Measurements from ENCODE around the gene MLXIP. TPM values are rescaled to one million over a fixed set of nuclear protein-coding genes. Genes with fewer than 3 reads are reported as not detected.

MLXIP gene
- total and polyA plus RNA-seq, 2 of the 13 experiments (the other 11 are each of a cell fraction or from before 2014, with no cell fraction given) = 5.3 to 6.7 TPM

DNA sequence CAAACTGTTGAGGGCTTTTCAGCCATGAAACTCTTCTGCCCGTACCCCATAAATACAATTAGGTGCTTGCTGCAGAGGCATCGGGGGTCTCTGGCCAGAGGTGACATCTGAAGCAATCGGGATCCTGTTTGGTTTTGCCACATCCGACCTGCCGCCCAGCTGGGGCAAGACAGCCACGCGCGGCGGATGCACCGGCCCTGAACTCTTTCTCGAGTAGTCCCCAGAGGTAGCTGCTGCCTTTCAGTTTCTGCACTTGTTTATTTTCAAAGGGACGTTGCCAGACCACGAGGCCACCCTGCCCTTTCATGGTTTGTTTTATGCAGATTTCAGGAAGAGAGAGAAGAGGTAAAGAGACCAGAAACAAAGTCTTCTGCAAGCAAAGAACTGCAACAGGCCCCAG, 10.6 kb upstream of the MLXIP start:
- Histone ChIP-seq H3K79me2 (ENCODE audit: insufficient read depth, low read length) (no peaks in the 10 kb centered on the region), H3K27me3 (ENCODE audit: control insufficient read depth in 1 of 2, insufficient read depth in 2 of 2, low read length in 2 of 2) (no peaks in the 10 kb centered on the region), H3K36me3 (replicated peaks in 1 of 2; ENCODE audit: control insufficient read depth in 1 of 2, insufficient read depth in 2 of 2, low read length in 2 of 2) (no peaks in the 10 kb centered on the region), H2AFZ (ENCODE audit: low read length) (no peak overlapping the region), H3K4me2 (ENCODE audit: low read depth, low read length) (no peak overlapping the region), H3K27ac (ENCODE audit: extremely low read length, insufficient read depth, low read length) (no peak overlapping the region), H3K9me3 (ENCODE audit: low read length) (no peaks in the 10 kb centered on the region), H4K20me1 (ENCODE audit: insufficient read depth, low read length) (no peaks in the 10 kb centered on the region), H3K4me1 (ENCODE audit: insufficient read depth, low read length) (peaks cover 47% of the 10 kb centered on the region), H3K4me3 (replicated peaks in 1 of 3; ENCODE audit: insufficient read depth in 1 of 3, low read depth in 2 of 3, low read length in 3 of 3) (no peak overlapping the region), H3K9ac (ENCODE audit: insufficient read depth, low read depth, low read length) (no peak overlapping the region)
- BruUV-seq (replicated peaks) = no TSS peak
- FAIRE-seq (no peak), DNase-seq (ENCODE audit: low spot score) (no peak), ATAC-seq (no peak)
- ChIA-PET POLR2A (interaction anchor here (1.2 kb wide), 1 partner anchor 11 kb away, joined by 3 read pairs; no protein-coding TSS in a partner anchor), CTCF (ENCODE audit: low intra/inter-chr PET ratio, low total read pairs) (no interaction called here)
- in situ Hi-C loops (cut with HindIII; ENCODE audit: extremely low pct_ligation_motif_present, low pct_unique_long_range_greater_than_20kb) (no loop called here), intact Hi-C loops (cut with micrococcal nuclease; ENCODE audit: unreplicated experiment) (no loop called here)
- peak; percentile 34; the same call in 1 of the 2 replicates for TF ChIP-seq RARA (CRISPR knock-in tag; IDR thresholded peaks at IDR 0.05)
- TF ChIP-seq, protein P1, sequence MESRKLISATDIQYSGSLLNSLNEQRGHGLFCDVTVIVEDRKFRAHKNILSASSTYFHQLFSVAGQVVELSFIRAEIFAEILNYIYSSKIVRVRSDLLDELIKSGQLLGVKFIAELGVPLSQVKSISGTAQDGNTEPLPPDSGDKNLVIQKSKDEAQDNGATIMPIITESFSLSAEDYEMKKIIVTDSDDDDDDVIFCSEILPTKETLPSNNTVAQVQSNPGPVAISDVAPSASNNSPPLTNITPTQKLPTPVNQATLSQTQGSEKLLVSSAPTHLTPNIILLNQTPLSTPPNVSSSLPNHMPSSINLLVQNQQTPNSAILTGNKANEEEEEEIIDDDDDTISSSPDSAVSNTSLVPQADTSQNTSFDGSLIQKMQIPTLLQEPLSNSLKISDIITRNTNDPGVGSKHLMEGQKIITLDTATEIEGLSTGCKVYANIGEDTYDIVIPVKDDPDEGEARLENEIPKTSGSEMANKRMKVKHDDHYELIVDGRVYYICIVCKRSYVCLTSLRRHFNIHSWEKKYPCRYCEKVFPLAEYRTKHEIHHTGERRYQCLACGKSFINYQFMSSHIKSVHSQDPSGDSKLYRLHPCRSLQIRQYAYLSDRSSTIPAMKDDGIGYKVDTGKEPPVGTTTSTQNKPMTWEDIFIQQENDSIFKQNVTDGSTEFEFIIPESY (CRISPR knock-in tag; IDR thresholded peaks at IDR 0.05) = peak; percentile 30; the same call in 1 of the 2 replicates
- TF ChIP-seq, protein P2, sequence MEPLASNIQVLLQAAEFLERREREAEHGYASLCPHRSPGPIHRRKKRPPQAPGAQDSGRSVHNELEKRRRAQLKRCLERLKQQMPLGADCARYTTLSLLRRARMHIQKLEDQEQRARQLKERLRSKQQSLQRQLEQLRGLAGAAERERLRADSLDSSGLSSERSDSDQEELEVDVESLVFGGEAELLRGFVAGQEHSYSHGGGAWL (CRISPR knock-in tag; IDR thresholded peaks at IDR 0.05) = no peak
- WGBS (ENCODE audit: low lambda C conversion rate) = 78% methylated on average over 10 of the region's 13 CpGs

DNA sequence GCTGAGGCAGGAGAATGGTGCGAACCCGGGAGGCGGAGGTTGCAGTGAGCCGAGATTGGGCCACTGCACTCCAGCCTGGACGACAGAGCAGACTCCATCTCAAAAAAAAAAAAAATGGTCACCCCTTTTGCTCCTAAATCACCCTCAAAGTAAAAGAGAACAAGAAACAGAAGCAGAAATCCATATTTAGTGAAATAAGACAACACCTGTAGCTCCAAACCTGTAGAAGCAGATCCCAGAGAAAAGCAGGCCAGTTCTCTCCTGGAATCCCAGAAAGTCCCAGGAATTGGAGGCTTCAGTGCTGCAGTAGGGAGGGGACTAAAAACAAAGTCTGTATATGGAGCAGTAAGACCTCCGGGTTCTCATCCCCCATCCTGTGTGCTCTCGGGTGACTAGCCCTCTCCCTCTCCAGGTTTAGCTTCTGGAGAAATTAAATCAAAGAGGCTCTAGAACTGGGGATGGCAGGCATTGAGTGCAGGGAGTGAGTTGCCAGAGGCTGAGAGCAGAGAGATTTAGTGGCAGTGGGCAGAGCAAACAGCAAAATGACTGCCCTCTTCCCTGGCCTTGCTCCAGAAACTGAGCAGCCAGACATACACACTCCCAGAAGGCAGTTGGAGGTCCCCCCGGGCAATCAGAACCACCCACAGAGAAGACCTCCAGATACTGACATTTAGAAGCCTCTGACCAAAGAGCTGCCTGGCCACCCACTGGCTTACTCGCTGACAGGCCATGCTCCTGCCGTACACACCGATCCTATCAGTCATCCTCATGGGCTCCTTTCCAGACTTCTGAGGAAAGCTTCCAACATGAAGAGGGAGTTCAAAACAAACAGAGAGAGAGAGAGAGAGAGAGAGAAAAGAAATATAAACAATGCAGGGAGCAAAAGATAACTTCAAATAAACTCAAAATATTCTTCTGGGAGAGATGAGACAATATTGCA, 6.3 kb upstream of the MLXIP start:
- no TSS peak for BruUV-seq (replicated peaks)
- Histone ChIP-seq H3K79me2 (ENCODE audit: insufficient read depth, low read length) (no peaks in the 10 kb centered on the region), H3K4me1 (ENCODE audit: insufficient read depth, low read length) (peaks cover 29% of the 10 kb centered on the region), H2AFZ (ENCODE audit: low read length) (no peak overlapping the region), H3K27ac (ENCODE audit: extremely low read length, insufficient read depth, low read length) (no peak overlapping the region), H3K4me3 (replicated peaks in 1 of 3; ENCODE audit: insufficient read depth in 1 of 3, low read depth in 2 of 3, low read length in 3 of 3) (no peak overlapping the region), H3K4me2 (ENCODE audit: low read depth, low read length) (peak overlapping the region; percentile 53), H4K20me1 (ENCODE audit: insufficient read depth, low read length) (no peaks in the 10 kb centered on the region), H3K27me3 (ENCODE audit: control insufficient read depth in 1 of 2, insufficient read depth in 2 of 2, low read length in 2 of 2) (no peaks in the 10 kb centered on the region), H3K9me3 (ENCODE audit: low read length) (no peaks in the 10 kb centered on the region), H3K36me3 (replicated peaks in 1 of 2; ENCODE audit: control insufficient read depth in 1 of 2, insufficient read depth in 2 of 2, low read length in 2 of 2) (no peaks in the 10 kb centered on the region), H3K9ac (ENCODE audit: insufficient read depth, low read depth, low read length) (no peak overlapping the region)
- POLR2A ChIA-PET = interaction anchor here (0.5 to 1.9 kb wide), 2 partner anchors 9 to 625 kb away, joined by 3 to 6 read pairs; no protein-coding TSS in a partner anchor
- DNase-seq (ENCODE audit: low spot score) = no peak
- in situ Hi-C loops (cut with HindIII; ENCODE audit: extremely low pct_ligation_motif_present, low pct_unique_long_range_greater_than_20kb) = no loop called here
- intact Hi-C loops (cut with micrococcal nuclease; ENCODE audit: unreplicated experiment) = no loop called here
- TF ChIP-seq ZBTB7B (CRISPR knock-in tag; IDR thresholded peaks at IDR 0.05) = no peak
- TF ChIP-seq, protein P3, sequence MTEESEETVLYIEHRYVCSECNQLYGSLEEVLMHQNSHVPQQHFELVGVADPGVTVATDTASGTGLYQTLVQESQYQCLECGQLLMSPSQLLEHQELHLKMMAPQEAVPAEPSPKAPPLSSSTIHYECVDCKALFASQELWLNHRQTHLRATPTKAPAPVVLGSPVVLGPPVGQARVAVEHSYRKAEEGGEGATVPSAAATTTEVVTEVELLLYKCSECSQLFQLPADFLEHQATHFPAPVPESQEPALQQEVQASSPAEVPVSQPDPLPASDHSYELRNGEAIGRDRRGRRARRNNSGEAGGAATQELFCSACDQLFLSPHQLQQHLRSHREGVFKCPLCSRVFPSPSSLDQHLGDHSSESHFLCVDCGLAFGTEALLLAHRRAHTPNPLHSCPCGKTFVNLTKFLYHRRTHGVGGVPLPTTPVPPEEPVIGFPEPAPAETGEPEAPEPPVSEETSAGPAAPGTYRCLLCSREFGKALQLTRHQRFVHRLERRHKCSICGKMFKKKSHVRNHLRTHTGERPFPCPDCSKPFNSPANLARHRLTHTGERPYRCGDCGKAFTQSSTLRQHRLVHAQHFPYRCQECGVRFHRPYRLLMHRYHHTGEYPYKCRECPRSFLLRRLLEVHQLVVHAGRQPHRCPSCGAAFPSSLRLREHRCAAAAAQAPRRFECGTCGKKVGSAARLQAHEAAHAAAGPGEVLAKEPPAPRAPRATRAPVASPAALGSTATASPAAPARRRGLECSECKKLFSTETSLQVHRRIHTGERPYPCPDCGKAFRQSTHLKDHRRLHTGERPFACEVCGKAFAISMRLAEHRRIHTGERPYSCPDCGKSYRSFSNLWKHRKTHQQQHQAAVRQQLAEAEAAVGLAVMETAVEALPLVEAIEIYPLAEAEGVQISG (CRISPR knock-in tag; IDR thresholded peaks at IDR 0.05) = no peak
- 47% methylated on average over 10 of the region's 11 CpGs for WGBS (ENCODE audit: low lambda C conversion rate)
- FAIRE-seq = no peak
- CTCF ChIA-PET (ENCODE audit: low intra/inter-chr PET ratio, low total read pairs) = no interaction called here
- ATAC-seq = peak; percentile 55
